H1 (cell line): ENCODE data around the gene SMARCA5. TPM values are rescaled to one million over a fixed set of nuclear protein-coding genes. Genes with fewer than 3 reads are reported as not detected.

Experiments
- CTCF ChIA-PET: fragments of 300-600 bp; sonication (Branson Sonifier 250); formaldehyde crosslinking; loops from one replicate; lab custom pipeline; 2021; ENCODE audit not compliant: partially characterized antibody; lab: Charles Lee
- POLR2A ChIA-PET: fragments of 300-600 bp; sonication (Branson Sonifier 250); formaldehyde crosslinking; loops from one replicate; lab custom pipeline; 2021; ENCODE audit warnings: inconsistent platforms; ENCODE audit not compliant: partially characterized antibody; lab: Charles Lee
- DNase-seq, 2 experiments: peaks; one replicate each; pipeline versions ENCODE4 v3.0.0 to v3.0.0-alpha.2; 2010 to 2022; ENCODE audit warnings: low spot score in 2 of 2, low read depth in 1 of 2, mixed read lengths in 1 of 2
- FAIRE-seq: peaks from 2 replicates; lab custom pipeline; 2011; peaks lifted over from hg19 to GRCh38; lab: Jason Lieb, UNC
- H2AFZ ChIP-seq: 2 replicates; pipeline ENCODE4 v1.8.1; 2012; ENCODE audit warnings: low read length, inconsistent platforms
- H2AK5ac ChIP-seq: 2 replicates; pipeline ENCODE4 v1.6.1; 2013; ENCODE audit warnings: low read depth, low read length
- H2BK120ac ChIP-seq: replicated peaks from 2 replicates; pipeline ENCODE3; 2013; ENCODE audit warnings: low read depth, low read length, inconsistent platforms
- H2BK12ac ChIP-seq: 2 replicates; pipeline ENCODE4 v1.6.1; 2013; ENCODE audit warnings: low read depth, low read length
- H2BK15ac ChIP-seq: 2 replicates; pipeline ENCODE4 v1.6.1; 2013; ENCODE audit warnings: low read length
- H2BK20ac ChIP-seq: 2 replicates; pipeline ENCODE4 v1.6.1; 2013; ENCODE audit warnings: low read length
- H2BK5ac ChIP-seq: 2 replicates; pipeline ENCODE4 v1.6.1; 2013; ENCODE audit warnings: low read depth, low read length
- H3K14ac ChIP-seq: 2 replicates; pipeline ENCODE4 v1.6.1; 2013; ENCODE audit warnings: inconsistent platforms; ENCODE audit not compliant: insufficient read length
- H3K18ac ChIP-seq: 2 replicates; pipeline ENCODE4 v1.6.1; 2013; ENCODE audit warnings: low read length; ENCODE audit errors: extremely low read depth
- H3K23ac ChIP-seq: 2 replicates; pipeline ENCODE4 v1.6.1; 2013; ENCODE audit warnings: inconsistent platforms; ENCODE audit not compliant: insufficient read length
- H3K23me2 ChIP-seq: 2 replicates; pipeline ENCODE4 v1.6.1; 2013; ENCODE audit warnings: low read depth, low read length
- H3K27ac ChIP-seq: 2 replicates; pipeline ENCODE4 v1.6.1; 2011; ENCODE audit warnings: low read depth, low read length, inconsistent platforms
- H3K27me3 ChIP-seq, 4 experiments: replicated peaks in 1 of 4; 1 replicate in 1 of 4; 2 replicates in 3 of 4; pipeline versions ENCODE4 v1.6.1 to v1.8.1; 2011 to 2013; ENCODE audit warnings: low read length in 3 of 4, mild to moderate bottlenecking in 3 of 4, inconsistent platforms in 2 of 4, mixed read lengths in 2 of 4, moderate library complexity in 1 of 4; ENCODE audit not compliant: control insufficient read depth in 3 of 4, insufficient read depth in 3 of 4; ENCODE audit errors: extremely low read depth in 1 of 4
- H3K36me3 ChIP-seq, 4 experiments: 2 replicates each; pipeline versions ENCODE4 v1.6.1 to v1.8.1; 2011 to 2013; ENCODE audit warnings: mild to moderate bottlenecking in 4 of 4, low read length in 3 of 4, moderate library complexity in 2 of 4, control low read depth in 1 of 4, inconsistent platforms in 1 of 4; ENCODE audit not compliant: insufficient read depth in 4 of 4, control insufficient read depth in 2 of 4
- H3K4ac ChIP-seq: replicated peaks from 2 replicates; pipeline ENCODE3; 2013; ENCODE audit warnings: low read length, low read depth, mixed read lengths, inconsistent platforms; ENCODE audit not compliant: insufficient read length
- H3K4me1 ChIP-seq, 4 experiments: replicated peaks in 1 of 4; 1 replicate in 1 of 4; 2 replicates in 3 of 4; pipeline versions ENCODE4 v1.6.1 to v1.8.1; 2011 to 2013; ENCODE audit warnings: low read length in 3 of 4, inconsistent platforms in 2 of 4, mixed read lengths in 1 of 4; ENCODE audit not compliant: insufficient read depth in 4 of 4, control insufficient read depth in 3 of 4
- H3K4me2 ChIP-seq, 2 experiments: 2 replicates each; pipeline versions ENCODE4 v1.6.1 to v1.8.1; 2011 to 2013; ENCODE audit warnings: low read depth in 2 of 2, low read length in 2 of 2, control low read depth in 1 of 2, inconsistent platforms in 1 of 2, mild to moderate bottlenecking in 1 of 2; ENCODE audit not compliant: insufficient read depth in 1 of 2
- H3K4me3 ChIP-seq, 4 experiments: fragments of 200-600, 300-600 bp in 1 of 4; sonication (generic), shearing (Covaris generic), sonication (Bioruptor Twin) in 1 of 4; 2 replicates each; pipeline versions ENCODE4 v1.5.1 to v1.8.1; 2011 to 2016; ENCODE audit warnings: low read length in 4 of 4, low read depth in 3 of 4, control low read depth in 2 of 4, inconsistent platforms in 2 of 4, mild to moderate bottlenecking in 2 of 4, mixed read lengths in 1 of 4, moderate library complexity in 1 of 4; ENCODE audit not compliant: insufficient read depth in 2 of 4; ENCODE audit errors: extremely low read depth in 1 of 4
- H3K56ac ChIP-seq: replicated peaks from 2 replicates; pipeline ENCODE3; 2013; ENCODE audit warnings: low read depth, mild to moderate bottlenecking, mixed read lengths, low read length, inconsistent platforms; ENCODE audit not compliant: insufficient read length
- H3K79me1 ChIP-seq: 2 replicates; pipeline ENCODE4 v1.6.1; 2013; ENCODE audit warnings: low read depth, low read length, control low read depth
- H3K79me2 ChIP-seq, 2 experiments: 2 replicates each; pipeline versions ENCODE4 v1.6.1 to v1.8.1; 2012 to 2013; ENCODE audit warnings: low read length in 2 of 2, mild to moderate bottlenecking in 2 of 2, inconsistent platforms in 1 of 2; ENCODE audit not compliant: insufficient read depth in 2 of 2, control insufficient read depth in 1 of 2
- H3K9ac ChIP-seq, 4 experiments: replicated peaks in 1 of 4; 1 replicate in 1 of 4; 2 replicates in 3 of 4; pipeline versions ENCODE4 v1.6.1 to v1.8.1; 2011 to 2013; ENCODE audit warnings: low read depth in 3 of 4, low read length in 3 of 4, control low read depth in 2 of 4, mild to moderate bottlenecking in 2 of 4, moderate library complexity in 2 of 4, inconsistent platforms in 1 of 4; ENCODE audit errors: extremely low read depth in 1 of 4
- H3K9me3 ChIP-seq, 2 experiments: 2 replicates each; pipeline versions ENCODE4 v1.6.1 to v1.8.1; 2012 to 2013; ENCODE audit warnings: mild to moderate bottlenecking in 2 of 2, moderate library complexity in 2 of 2, control low read depth in 1 of 2, inconsistent platforms in 1 of 2, low read depth in 1 of 2, low read length in 1 of 2, mixed read lengths in 1 of 2; ENCODE audit not compliant: insufficient read depth in 2 of 2
- H4K20me1 ChIP-seq, 2 experiments: replicated peaks in 1 of 2; 2 replicates each; pipeline versions ENCODE3 to v1.8.1; 2011 to 2013; ENCODE audit warnings: inconsistent platforms in 2 of 2, low read length in 2 of 2, mild to moderate bottlenecking in 1 of 2; ENCODE audit not compliant: insufficient read depth in 2 of 2, control insufficient read depth in 1 of 2
- H4K5ac ChIP-seq: 2 replicates; pipeline ENCODE4 v1.6.1; 2013; ENCODE audit warnings: low read length, low read depth, mixed read lengths, inconsistent platforms; ENCODE audit not compliant: insufficient read length
- H4K8ac ChIP-seq: 2 replicates; pipeline ENCODE4 v1.8.0; 2013; ENCODE audit warnings: mild to moderate bottlenecking, moderate library complexity, low read length, inconsistent platforms; ENCODE audit not compliant: insufficient read depth; ENCODE audit errors: extremely low read depth
- H4K91ac ChIP-seq: replicated peaks from 2 replicates; pipeline ENCODE3; 2013; ENCODE audit warnings: low read length, mixed read lengths, inconsistent platforms; ENCODE audit not compliant: insufficient read length
- CTBP2 ChIP-seq: IDR thresholded peaks from 2 replicates; pipeline ENCODE4 v1.7.0; 2011; ENCODE audit warnings: borderline replicate concordance, mild to moderate bottlenecking, moderate library complexity, mixed read lengths, low read length; ENCODE audit not compliant: insufficient read depth, insufficient read length
- EP300 ChIP-seq, 2 experiments: IDR thresholded peaks; 1 replicate in 1 of 2; 2 replicates in 1 of 2; pipeline ENCODE4 v1.6.1; 2011 to 2012; ENCODE audit warnings: low read depth in 2 of 2, low read length in 2 of 2, mild to moderate bottlenecking in 2 of 2, borderline replicate concordance in 1 of 2, inconsistent platforms in 1 of 2, moderate library complexity in 1 of 2
- NRF1 ChIP-seq: IDR thresholded peaks from 2 replicates; pipeline ENCODE4 v1.6.1; 2011; ENCODE audit warnings: mild to moderate bottlenecking, low read depth, low read length, improper control_type of control experiment
- POLR2A ChIP-seq, 2 experiments: IDR thresholded peaks; 1 replicate in 1 of 2; 2 replicates in 1 of 2; pipeline ENCODE4 v1.6.1; 2011; ENCODE audit warnings: low read depth in 2 of 2, low read length in 2 of 2, mild to moderate bottlenecking in 2 of 2; ENCODE audit errors: control extremely low read depth in 1 of 2
- SIX5 ChIP-seq: IDR thresholded peaks from 2 replicates; pipeline ENCODE4 v1.6.1; 2011; ENCODE audit warnings: mild to moderate bottlenecking, low read depth, low read length
- SP4 ChIP-seq: IDR thresholded peaks from 2 replicates; pipeline ENCODE4 v1.6.1; 2012; ENCODE audit warnings: low read length, inconsistent platforms
- TEAD4 ChIP-seq: IDR thresholded peaks from 2 replicates; pipeline ENCODE4 v1.6.1; 2012; ENCODE audit warnings: low read depth, low read length, inconsistent platforms, mixed read lengths
- YY1 ChIP-seq: IDR thresholded peaks from 2 replicates; pipeline ENCODE4 v1.6.1; 2011; ENCODE audit warnings: low read depth, mild to moderate bottlenecking, low read length
- whole genome bisulfite sequencing, 2 experiments: shearing (Covaris generic) in 1 of 2; methylation state at CpG; one replicate each; pipeline versions ENCODE4 v1.1.6 to v1.1.7; 2013 to 2015; ENCODE audit warnings: low lambda C conversion rate in 2 of 2, mixed read lengths in 2 of 2, inconsistent platforms in 1 of 2, low coverage in 1 of 2, missing lambda C conversion rate in 1 of 2; ENCODE audit not compliant: insufficient replicate concordance in 2 of 2, insufficient coverage in 1 of 2, insufficient read length in 1 of 2; ENCODE audit errors: extremely low coverage in 1 of 2, missing lambda C conversion rate in 1 of 2; 5-methylcytosine and 5-hydroxymethylcytosine counted together
- polyA plus RNA-seq, 7 experiments: library from polyadenylated mRNA; depleted of rRNA in 3 of 7; stranded (reverse) in 5 of 7; unstranded in 2 of 7; fragments of >200 nt in 5 of 7; fragments of 200-250 nt in 2 of 7; gene quantifications; 1 replicate in 5 of 7; 2 replicates in 1 of 7; 4 replicates in 1 of 7; pipeline versions ENCODE4 v1.2.1 to v1.2.3, GENCODE V29; 2011 to 2013; ENCODE audit warnings: missing spikeins in 2 of 7, mixed read lengths in 2 of 7
- total RNA-seq: library from RNA; stranded (reverse); fragmentation: NEBNext Ultra II Directional; extraction: Animal tissue kit (Norgen Biotek cat#: 25700); gene quantifications from 2 replicates; pipeline ENCODE4 v1.2.1, GENCODE V29; 2021
- TF ChIP-seq, protein P1 (sequence below): IDR thresholded peaks from 2 replicates; pipeline ENCODE4 v1.6.1; 2011; ENCODE audit warnings: low read length, improper control_type of control experiment

SMARCA5 gene
- total and polyA plus RNA-seq, 2 of the 8 experiments (the other 6 are each of a cell fraction or from before 2014, with no cell fraction given): 13.9 to 112 TPM

DNA sequence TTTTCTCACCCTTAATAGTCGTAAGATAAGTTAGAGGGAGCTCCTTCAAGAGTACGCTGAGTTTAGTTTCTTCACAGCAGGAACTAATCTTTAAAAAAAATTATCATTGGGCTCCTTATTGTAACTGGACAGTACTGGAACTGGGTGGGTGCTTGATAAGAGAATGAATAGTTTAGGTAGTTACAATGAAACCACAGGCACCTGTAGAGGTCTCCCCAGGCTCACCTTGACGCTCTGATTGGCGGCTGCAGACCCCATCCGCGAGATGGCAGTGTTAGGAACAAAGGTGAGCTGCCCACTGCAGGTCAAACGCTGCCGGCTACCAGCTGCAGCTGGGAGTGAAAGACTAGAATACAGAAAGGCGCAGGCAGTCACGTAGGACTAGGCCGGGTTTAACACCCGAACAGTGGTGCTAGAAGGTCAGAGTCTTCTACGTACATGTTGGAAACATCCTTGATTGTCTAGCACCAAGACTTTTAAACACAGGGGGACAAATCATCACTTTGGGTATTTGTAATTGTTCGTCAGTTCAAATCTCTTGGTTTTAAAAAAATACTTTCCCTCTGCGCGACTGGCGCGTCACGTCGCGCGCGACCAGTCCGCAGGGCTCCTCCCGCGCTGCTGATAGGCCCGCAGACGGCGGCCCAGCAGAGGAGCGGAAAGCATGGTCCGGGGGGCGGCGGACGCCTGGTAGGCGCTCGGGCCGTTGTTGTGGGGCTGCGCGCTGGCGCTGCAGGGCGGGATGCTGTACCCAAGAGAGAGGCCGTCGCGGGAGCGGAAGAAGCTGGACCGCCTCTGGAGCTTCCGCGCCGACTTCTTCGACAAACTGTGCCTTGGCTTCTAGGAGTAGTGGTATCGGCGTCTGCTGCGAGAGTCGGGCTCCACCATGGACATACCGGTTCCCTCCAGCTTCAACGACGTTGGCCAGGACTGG lies 45.6 kb downstream of the SMARCA5 start:
- Histone ChIP-seq H3K4me3 (peak overlapping the region; percentile 10 to 43 (median 28); a peak in 6 of 8 replicates), H3K14ac (no peak overlapping the region), H4K5ac (peak overlapping the region; percentile 4), H2BK12ac (peak overlapping the region; percentile 90), H3K36me3 (peaks cover 0 to 8% (median 0%) of the 10 kb centered on the region in 4 experiments; a peak in 1 of 8 replicates), H2BK20ac (no peak overlapping the region), H3K27me3 (no peaks in the 10 kb centered on the region), H2BK120ac (no peak overlapping the region), H3K18ac (0 out of 2 replicates have a peak overlapping the region, but pooled peaks have one; percentile 87), H3K9ac (peak overlapping the region in 1 of 4 experiments; percentile 77; a peak in 2 of 7 replicates), H3K4ac (no peak overlapping the region), H2BK15ac (no peak overlapping the region), H3K27ac (no peak overlapping the region), H3K4me2 (peak overlapping the region; percentile 50 to 69), H3K79me2 (no peaks in the 10 kb centered on the region), H3K23me2 (no peaks in the 10 kb centered on the region; the same call in 1 of the 2 replicates), H2AFZ (peak overlapping the region; percentile 97; the same call in 1 of the 2 replicates), H4K8ac (peak overlapping the region; percentile 95; the same call in 1 of the 2 replicates), H3K23ac (no peak overlapping the region), H3K56ac (no peak overlapping the region), H2AK5ac (0 out of 2 replicates have a peak overlapping the region, but pooled peaks have one; percentile 16), H2BK5ac (no peak overlapping the region; the same call in none of the 2 replicates), H3K4me1 (no peaks in the 10 kb centered on the region; a peak in 1 of 7 replicates), H3K9me3 (no peaks in the 10 kb centered on the region), H3K79me1 (no peaks in the 10 kb centered on the region), H4K20me1 (no peaks in the 10 kb centered on the region), H4K91ac (no peak overlapping the region)
- DNase-seq (peak; percentile 68 to 78), FAIRE-seq (peak; percentile 71)
- POLR2A ChIA-PET: interaction anchor here (0.6 to 1.4 kb wide), 3 partner anchors 16 to 85 kb away, joined by 3 to 6 read pairs (median 3); no protein-coding TSS in a partner anchor
- CTCF ChIA-PET: interaction anchor here (0.6 to 6.6 kb wide), 35 partner anchors 8 to 1525 kb away, joined by 3 to 55 read pairs (median 4); partner anchors contain the start of gene FREM3
- WGBS, 2 experiments: 68% methylated on average over 44 of the region's 57 CpGs; no CpG with 5 or more reads in 1 of the 2 experiments
- TF ChIP-seq, protein P1, sequence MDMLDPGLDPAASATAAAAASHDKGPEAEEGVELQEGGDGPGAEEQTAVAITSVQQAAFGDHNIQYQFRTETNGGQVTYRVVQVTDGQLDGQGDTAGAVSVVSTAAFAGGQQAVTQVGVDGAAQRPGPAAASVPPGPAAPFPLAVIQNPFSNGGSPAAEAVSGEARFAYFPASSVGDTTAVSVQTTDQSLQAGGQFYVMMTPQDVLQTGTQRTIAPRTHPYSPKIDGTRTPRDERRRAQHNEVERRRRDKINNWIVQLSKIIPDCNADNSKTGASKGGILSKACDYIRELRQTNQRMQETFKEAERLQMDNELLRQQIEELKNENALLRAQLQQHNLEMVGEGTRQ: no peak
- TF ChIP-seq SP4 (no peak), NRF1 (no peak), POLR2A (IDR thresholded peaks at IDR 0.05; ENCODE audit: control extremely low read depth in 1 of 2, low read depth in 2 of 2, low read length in 2 of 2) (no peak), SIX5 (no peak), YY1 (0 out of 2 replicates have a peak, but pooled peaks have one; percentile 31), EP300 (IDR thresholded peaks at IDR 0.05; ENCODE audit: borderline replicate concordance in 1 of 2, low read depth in 2 of 2, low read length in 2 of 2) (no peak), CTBP2 (no peak), TEAD4 (no peak)
